ENCODE results near the gene MSRB1.

MSRB1 gene

DNA sequence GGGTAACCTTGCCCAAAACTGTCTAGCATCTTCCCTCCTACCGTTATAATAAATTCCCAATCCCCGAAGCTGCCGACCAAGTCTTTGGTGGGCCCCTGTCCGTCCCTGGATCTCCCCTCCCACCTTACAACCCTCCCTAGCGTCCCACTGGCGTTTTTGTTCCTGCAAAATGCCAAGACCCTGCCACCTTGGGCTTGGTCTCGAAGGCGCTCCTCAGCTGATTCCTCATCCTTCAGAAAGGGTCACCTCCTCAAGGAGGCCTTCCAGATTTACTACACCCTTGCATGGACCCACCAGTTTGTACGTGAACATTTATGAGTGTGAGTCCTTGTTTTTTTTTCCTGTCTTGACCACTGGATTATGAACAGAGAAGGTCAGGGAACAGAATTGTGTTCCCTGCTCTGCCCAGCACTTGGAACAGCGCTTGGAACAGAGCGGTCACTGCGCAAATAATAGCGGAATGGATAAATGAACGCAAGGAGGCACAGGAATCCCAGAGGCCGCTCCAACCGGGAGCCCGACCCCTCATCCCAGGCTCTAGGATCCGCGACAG lies 40.1 kb upstream of the MSRB1 start:
- DNase-seq (ENCODE audit: low read depth), result no peak
- peak overlapping the region; percentile 66 for H3K4me3 ChIP-seq (ENCODE audit: low read depth, low read length)
- TF ChIP-seq, protein P1, sequence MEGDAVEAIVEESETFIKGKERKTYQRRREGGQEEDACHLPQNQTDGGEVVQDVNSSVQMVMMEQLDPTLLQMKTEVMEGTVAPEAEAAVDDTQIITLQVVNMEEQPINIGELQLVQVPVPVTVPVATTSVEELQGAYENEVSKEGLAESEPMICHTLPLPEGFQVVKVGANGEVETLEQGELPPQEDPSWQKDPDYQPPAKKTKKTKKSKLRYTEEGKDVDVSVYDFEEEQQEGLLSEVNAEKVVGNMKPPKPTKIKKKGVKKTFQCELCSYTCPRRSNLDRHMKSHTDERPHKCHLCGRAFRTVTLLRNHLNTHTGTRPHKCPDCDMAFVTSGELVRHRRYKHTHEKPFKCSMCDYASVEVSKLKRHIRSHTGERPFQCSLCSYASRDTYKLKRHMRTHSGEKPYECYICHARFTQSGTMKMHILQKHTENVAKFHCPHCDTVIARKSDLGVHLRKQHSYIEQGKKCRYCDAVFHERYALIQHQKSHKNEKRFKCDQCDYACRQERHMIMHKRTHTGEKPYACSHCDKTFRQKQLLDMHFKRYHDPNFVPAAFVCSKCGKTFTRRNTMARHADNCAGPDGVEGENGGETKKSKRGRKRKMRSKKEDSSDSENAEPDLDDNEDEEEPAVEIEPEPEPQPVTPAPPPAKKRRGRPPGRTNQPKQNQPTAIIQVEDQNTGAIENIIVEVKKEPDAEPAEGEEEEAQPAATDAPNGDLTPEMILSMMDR (IDR thresholded peaks at IDR 0.05; ENCODE audit: low read depth, low read length, missing control alignments), result no peak

DNA sequence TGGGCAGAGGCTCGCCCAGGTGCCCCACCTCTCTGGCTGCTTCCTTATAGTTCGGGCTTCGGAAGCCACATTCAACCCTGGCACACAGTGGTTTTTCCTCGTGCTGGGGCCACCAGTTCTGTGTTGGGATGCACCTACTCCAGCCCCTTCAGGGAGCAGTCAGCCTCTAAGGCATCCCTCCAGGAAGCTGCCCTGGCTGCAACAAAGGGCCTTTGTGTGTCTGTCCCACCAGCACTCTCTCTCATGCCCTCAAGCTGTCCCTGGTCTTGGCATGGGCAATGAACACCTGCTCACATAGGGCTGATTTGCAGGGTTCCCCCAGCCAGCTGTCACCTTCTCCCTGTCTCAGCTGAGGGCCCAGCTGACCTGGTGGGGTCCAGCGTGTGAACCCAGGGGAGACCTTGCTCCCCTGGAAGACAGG lies 39.0 kb upstream of the MSRB1 start:
- H3K4me3 ChIP-seq (ENCODE audit: low read depth, low read length), result no peak overlapping the region
- no peak for DNase-seq (ENCODE audit: low read depth)

DNA sequence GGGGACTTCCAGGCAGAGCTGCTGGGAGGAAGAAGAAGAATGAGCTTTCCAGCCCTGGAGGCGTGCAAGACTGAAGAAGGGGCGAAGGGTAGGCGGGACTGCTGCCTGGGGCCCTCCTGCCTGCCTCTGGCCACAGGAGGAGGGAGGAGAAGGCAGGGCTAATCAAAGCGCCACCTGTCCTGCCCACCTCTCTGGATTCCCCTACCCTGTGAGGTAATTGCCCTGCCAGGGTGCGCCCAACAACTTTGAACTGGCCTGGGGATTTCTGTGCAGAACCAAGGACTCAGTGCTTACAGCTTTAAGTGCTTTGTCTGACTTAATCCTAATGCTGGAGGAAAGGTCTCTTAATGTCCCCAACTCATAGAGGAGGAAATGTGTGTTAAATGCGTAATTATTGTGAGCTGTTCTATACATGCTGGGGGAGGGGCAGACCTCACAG lies 38.4 kb upstream of the MSRB1 start, which contains the start of gene NOXO1:
Gene NOXO1, minus strand, starts transcription at position 72 of the 439 bp plus-strand sequence. CDS start 290 bp downstream, outside the sequence.
- TF ChIP-seq, protein P1 (IDR thresholded peaks at IDR 0.05; ENCODE audit: low read depth, low read length, missing control alignments), result no peak
- H3K4me3 ChIP-seq (ENCODE audit: low read depth, low read length), result no peak within 1 kb of the TSS
- no peak for DNase-seq (ENCODE audit: low read depth)

More for the DNA sequence above, 39.0 kb upstream of the MSRB1 start:
- TF ChIP-seq, protein P1 (IDR thresholded peaks at IDR 0.05; ENCODE audit: low read depth, low read length, missing control alignments), result no peak

DNA sequence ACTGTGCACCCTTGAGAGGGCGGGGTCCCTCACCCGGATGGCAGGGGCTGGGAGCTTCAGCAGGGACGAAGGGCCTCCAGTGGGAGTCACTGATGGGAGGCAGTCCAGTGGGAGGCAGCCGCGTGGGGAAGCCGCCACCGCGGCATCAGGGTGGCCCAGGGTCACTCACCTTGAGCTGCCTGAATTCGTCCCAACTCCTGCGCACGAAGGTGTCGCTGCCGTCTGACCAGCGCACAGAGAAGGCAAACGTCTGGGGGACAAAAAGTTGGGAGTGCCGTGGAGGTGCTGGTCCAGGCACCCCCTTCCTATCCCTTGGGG lies 37.7 kb upstream of the MSRB1 start:
- TF ChIP-seq, protein P1 (IDR thresholded peaks at IDR 0.05; ENCODE audit: low read depth, low read length, missing control alignments), result no peak
- H3K4me3 ChIP-seq (ENCODE audit: low read depth, low read length), result no peak overlapping the region

DNA sequence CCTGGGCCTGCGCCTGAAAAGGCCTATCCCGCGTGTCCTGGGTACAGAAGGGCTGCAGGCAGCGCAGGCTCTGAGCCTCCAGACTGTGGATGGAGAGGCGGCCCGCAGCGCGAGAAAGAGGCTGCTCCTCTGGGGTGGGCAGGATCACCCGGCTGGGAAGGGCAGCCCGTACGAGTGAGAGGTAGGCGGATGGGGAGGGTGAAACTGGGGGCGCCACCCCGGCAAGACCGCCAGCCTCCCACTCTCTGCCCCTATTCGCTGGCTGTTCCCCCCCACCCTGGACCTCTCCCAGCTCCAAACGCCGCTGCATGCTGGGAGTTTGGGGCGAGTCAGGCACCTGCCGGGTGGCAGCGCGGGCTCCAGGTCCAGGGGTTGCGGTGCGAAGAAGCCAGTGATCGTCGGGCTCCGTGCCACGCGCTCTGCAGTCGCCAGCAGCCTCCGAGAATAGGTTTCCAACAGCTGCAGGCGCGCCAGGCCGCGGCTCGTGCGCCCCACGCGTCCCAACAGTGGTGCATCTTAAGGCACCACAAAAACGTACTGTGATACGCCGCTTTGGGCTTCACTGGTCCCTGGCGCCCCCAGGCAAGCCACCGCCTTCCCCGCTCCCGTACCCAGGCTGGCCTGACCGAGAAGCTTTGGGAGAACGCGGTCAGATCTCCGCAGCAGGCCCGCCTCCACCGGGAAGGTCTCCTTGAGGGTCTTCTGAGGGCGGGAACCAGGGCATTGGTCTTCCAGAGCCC lies 37.2 kb upstream of the MSRB1 start:
- TF ChIP-seq, protein P1 (IDR thresholded peaks at IDR 0.05; ENCODE audit: low read depth, low read length, missing control alignments), result no peak
- H3K4me3 ChIP-seq (ENCODE audit: low read depth, low read length), result no peak overlapping the region
- DNase-seq (ENCODE audit: low read depth), result no peak

More for the DNA sequence above, 37.7 kb upstream of the MSRB1 start:
- DNase-seq (ENCODE audit: low read depth), result no peak

DNA sequence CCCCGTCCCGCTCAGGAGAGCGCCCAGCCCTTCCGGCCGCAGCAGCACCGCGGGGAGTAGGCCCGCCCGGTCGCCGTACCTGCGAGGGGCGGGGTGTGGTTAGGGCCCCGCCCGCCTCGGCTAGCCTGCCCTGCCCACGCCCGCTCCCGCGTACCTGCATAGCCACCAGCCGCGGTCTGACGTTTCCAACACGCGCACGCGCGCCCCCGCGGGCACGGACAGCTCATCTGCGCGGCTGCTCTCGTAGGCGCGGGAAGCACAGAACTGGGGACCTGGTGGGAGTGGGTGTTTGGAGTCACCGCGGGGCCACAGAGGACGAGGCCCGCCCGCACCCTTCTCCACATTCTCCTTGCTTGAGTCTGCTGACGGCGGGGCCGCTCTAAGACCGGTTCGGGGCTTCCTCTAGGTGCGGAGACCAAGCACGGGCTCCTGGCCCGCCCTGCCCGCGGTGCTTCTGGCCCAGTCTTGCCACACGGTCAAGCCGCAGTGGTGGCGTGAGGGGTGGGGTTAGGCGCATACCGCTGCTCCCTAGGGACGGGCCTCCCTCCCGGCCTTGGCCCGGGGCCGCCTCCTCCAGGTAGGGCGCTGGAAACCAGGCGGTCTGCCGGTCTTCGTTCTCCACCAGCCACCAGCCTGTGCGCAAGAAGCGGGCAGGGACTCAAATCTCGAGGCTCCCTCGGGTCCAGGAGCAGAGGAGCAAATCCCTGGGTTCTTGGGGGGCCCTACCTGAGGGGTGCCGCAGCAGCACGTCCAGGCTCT lies 36.5 kb upstream of the MSRB1 start:
- no peak for DNase-seq (ENCODE audit: low read depth)
- H3K4me3 ChIP-seq (ENCODE audit: low read depth, low read length), result no peak overlapping the region
- TF ChIP-seq, protein P1 (IDR thresholded peaks at IDR 0.05; ENCODE audit: low read depth, low read length, missing control alignments), result no peak
